HepG2 (cell line): ENCODE data around the gene KCNAB1.

Source experiments
- EP300 ChIP-seq, 3 experiments: sonication (generic) in 1 of 3; formaldehyde crosslinking in 1 of 3; IDR thresholded peaks; 2 replicates each; pipeline versions ENCODE4 v1.5.1 to v1.6.1; 2011 to 2020; ENCODE audit warnings: low read depth in 2 of 3, low read length in 2 of 3, borderline replicate concordance in 1 of 3, improper control_type of control experiment in 1 of 3, mild to moderate bottlenecking in 1 of 3, missing genetic modification reagents in 1 of 3, moderate library complexity in 1 of 3
- RBAK ChIP-seq: sonication (generic); formaldehyde crosslinking; IDR thresholded peaks from 2 replicates; pipeline ENCODE4 v1.5.1; 2020; ENCODE audit warnings: mild to moderate bottlenecking, missing genetic modification reagents
- SALL2 ChIP-seq: sonication (generic); formaldehyde crosslinking; IDR thresholded peaks from 2 replicates; pipeline ENCODE4 v1.8.1; 2023; ENCODE audit warnings: mild to moderate bottlenecking, missing genetic modification reagents, inconsistent platforms
- SP140L ChIP-seq: sonication (generic); formaldehyde crosslinking; IDR thresholded peaks from 2 replicates; pipeline ENCODE4 v1.4.0; 2020; ENCODE audit warnings: missing genetic modification reagents, borderline replicate concordance
- TARDBP ChIP-seq: sonication (generic); formaldehyde crosslinking; IDR thresholded peaks from 2 replicates; pipeline ENCODE4 v1.8.0; 2022; ENCODE audit warnings: mild to moderate bottlenecking, missing genetic modification reagents
- USF2 ChIP-seq, 2 experiments: sonication (generic) in 1 of 2; formaldehyde crosslinking in 1 of 2; IDR thresholded peaks; 2 replicates each; pipeline versions ENCODE4 v1.5.1 to v1.6.1; 2011 to 2020; ENCODE audit warnings: borderline replicate concordance in 1 of 2, low read depth in 1 of 2, low read length in 1 of 2, mild to moderate bottlenecking in 1 of 2, missing genetic modification reagents in 1 of 2, moderate library complexity in 1 of 2
- ZC3H4 ChIP-seq: sonication (generic); formaldehyde crosslinking; IDR thresholded peaks from 2 replicates; pipeline ENCODE4 v1.4.0; 2020; ENCODE audit warnings: missing genetic modification reagents, borderline replicate concordance
- ZNF609 ChIP-seq: sonication (generic); formaldehyde crosslinking; IDR thresholded peaks from 2 replicates; pipeline ENCODE4 v1.4.0; 2020; ENCODE audit warnings: mild to moderate bottlenecking, missing genetic modification reagents, borderline replicate concordance

- TF ChIP-seq EP300 (IDR thresholded peaks at IDR 0.05; ENCODE audit: low read depth in 2 of 2, low read length in 2 of 2) (no peak), EP300 (CRISPR knock-in tag; IDR thresholded peaks at IDR 0.05; ENCODE audit: borderline replicate concordance) (no peak), TARDBP (CRISPR knock-in tag) (no peak), ZC3H4 (CRISPR knock-in tag) (no peak), ZNF609 (CRISPR knock-in tag) (no peak), RBAK (no peak), SP140L (CRISPR knock-in tag) (no peak), SALL2 (CRISPR knock-in tag) (no peak), USF2 (IDR thresholded peaks at IDR 0.05; ENCODE audit: low read depth, low read length) (no peak), USF2 (CRISPR knock-in tag; IDR thresholded peaks at IDR 0.05; ENCODE audit: borderline replicate concordance) (no peak)
Observed at GRCh38 chr3:156433138-156433537, 312.8 kb downstream of the KCNAB1 start.
